ENCODE measurements around the gene AMOT.

DNA sequence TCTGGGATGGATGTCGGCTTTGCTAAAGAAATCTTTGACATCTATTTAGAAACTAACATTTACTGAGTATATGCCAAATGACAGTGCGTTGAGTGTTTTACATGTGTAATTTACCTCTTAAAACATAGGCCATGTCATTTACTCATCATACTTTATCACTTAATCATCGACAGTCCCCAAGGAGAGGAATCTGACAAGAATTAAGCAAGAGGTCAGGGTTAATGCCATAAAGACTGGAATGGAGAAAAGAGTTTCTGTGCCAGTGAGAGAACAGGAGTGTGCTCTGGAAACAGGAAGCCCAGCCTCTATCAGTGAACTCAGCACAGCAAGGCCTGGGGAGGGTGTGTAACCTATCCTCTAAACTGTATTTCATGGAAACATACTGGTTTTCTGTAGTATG lies 28.0 kb upstream of the AMOT start:
- TF ChIP-seq, protein P1, sequence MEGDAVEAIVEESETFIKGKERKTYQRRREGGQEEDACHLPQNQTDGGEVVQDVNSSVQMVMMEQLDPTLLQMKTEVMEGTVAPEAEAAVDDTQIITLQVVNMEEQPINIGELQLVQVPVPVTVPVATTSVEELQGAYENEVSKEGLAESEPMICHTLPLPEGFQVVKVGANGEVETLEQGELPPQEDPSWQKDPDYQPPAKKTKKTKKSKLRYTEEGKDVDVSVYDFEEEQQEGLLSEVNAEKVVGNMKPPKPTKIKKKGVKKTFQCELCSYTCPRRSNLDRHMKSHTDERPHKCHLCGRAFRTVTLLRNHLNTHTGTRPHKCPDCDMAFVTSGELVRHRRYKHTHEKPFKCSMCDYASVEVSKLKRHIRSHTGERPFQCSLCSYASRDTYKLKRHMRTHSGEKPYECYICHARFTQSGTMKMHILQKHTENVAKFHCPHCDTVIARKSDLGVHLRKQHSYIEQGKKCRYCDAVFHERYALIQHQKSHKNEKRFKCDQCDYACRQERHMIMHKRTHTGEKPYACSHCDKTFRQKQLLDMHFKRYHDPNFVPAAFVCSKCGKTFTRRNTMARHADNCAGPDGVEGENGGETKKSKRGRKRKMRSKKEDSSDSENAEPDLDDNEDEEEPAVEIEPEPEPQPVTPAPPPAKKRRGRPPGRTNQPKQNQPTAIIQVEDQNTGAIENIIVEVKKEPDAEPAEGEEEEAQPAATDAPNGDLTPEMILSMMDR (IDR thresholded peaks at IDR 0.05) = no peak
- no peak for TF ChIP-seq POLR2A (IDR thresholded peaks at IDR 0.05)
